C4-2B (cell line): ENCODE results near the gene HTR1D.

ENCODE experiments used
- CTCF ChIP-seq: fragments of 450-650 bp; conservative IDR thresholded peaks from 2 replicates; pipeline ENCODE4 v1.5.1; 2017; ENCODE audit warnings: mild to moderate bottlenecking
- ZFX ChIP-seq: fragments of 450-650 bp; IDR thresholded peaks from 2 replicates; pipeline ENCODE4 v1.6.1; 2017

- TF ChIP-seq CTCF (no peak), ZFX (no peak)
These were observed 34.5 kb upstream of the HTR1D start for GRCh38 chr1:23251812-23252211.
